GM19467 (cell line): ENCODE results near the gene LAMA3.
A peak's percentile ranks its signal among the peaks of the same experiment; 100 is the strongest.

Experiments used
- ATAC-seq: cut with Tn5 transposase; IDR thresholded peaks from one replicate; pipeline ENCODE4 v1.9.1; 2021; ENCODE audit warnings: mild to moderate bottlenecking, moderate library complexity; ENCODE audit not compliant: unreplicated experiment

LAMA3 gene

GRCh38 chr18:23958036-23958435, 268.8 kb downstream of the LAMA3 start:
- no peak for ATAC-seq

DNA sequence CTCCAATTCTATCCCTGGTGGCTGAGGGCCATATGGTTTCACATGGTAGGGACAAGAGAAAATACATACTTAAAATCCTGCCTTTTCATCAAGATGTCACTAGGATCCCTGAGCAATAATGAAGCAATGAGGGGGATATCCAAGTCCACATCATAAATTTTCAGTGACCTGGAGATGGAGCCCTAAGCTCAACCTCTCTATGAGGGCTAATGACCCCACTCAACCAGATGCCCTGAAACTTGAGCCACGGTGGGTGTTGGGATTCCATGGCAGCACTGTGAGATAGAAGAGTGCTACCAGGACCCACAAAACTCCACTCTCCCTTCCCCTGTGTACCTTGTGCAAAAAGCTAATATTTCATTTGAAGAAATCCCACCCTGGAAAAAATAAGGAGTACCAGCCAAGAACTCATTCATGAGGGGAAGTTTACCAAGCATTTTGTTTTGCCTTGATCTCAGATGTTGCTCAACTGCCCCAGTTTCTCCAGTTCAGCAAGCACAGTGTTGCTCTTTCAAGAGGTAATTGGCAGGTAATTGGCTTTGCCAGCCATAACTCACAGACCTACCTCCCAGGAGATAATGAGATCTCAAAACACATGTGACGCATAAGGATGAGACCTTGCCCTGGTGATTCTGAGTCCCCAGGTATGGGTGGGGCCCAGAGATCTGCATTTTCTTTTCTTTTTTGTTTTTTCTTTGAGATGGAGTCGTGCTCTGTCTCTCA, 274.4 kb downstream of the LAMA3 start:
- ATAC-seq: no peak

DNA sequence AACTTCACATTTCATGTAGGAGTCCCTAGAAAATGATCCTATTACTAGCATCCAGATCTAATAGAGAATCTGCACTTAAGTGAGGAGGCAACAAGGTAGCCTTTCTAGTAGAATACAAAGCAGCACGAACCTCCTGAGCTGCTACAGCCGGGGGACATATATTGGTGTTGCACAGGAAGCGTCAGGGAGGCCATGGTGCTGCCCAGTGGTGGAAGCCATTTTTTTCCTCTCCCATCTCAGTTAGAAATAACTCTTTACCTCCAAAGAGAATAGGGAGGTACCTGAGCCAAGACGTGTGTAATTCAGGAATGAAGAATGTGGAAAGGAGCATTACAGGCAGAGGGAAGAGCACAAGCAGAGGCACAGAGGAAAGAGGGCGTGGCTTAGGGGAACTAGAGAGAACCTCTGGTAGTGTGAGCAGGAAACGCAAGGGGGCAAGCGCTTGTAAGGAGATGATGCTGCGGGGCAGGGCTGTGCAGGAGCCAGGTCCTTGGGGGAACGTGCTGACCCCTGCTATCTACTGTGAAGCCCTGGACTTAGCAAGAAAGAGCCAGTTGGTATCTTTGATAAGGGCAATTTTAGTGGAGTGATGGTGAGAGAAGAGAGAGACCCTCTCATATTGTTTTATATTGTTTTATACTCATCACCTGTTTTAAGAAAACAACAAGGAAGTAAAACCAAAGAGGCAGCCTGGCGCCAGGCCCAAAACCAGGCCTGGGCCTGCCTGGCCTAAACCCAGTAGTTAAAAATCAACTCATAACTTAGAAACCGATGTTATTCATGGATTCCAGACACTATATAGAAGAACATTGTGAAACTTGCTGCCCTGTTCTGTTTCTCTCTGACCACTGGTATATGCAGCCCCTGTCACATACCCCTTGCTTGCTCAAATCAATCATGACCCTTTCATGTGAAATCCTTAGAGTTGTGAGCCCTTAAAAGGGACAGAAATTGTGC, 275.3 kb downstream of the LAMA3 start:
- no peak for ATAC-seq

GRCh38 chr18:23966909-23967308, 277.7 kb downstream of the LAMA3 start:
- no peak for ATAC-seq

- ATAC-seq: peak; percentile 58
Measured at GRCh38 chr18:23967321-23968089, 278.3 kb downstream of the LAMA3 start.

DNA sequence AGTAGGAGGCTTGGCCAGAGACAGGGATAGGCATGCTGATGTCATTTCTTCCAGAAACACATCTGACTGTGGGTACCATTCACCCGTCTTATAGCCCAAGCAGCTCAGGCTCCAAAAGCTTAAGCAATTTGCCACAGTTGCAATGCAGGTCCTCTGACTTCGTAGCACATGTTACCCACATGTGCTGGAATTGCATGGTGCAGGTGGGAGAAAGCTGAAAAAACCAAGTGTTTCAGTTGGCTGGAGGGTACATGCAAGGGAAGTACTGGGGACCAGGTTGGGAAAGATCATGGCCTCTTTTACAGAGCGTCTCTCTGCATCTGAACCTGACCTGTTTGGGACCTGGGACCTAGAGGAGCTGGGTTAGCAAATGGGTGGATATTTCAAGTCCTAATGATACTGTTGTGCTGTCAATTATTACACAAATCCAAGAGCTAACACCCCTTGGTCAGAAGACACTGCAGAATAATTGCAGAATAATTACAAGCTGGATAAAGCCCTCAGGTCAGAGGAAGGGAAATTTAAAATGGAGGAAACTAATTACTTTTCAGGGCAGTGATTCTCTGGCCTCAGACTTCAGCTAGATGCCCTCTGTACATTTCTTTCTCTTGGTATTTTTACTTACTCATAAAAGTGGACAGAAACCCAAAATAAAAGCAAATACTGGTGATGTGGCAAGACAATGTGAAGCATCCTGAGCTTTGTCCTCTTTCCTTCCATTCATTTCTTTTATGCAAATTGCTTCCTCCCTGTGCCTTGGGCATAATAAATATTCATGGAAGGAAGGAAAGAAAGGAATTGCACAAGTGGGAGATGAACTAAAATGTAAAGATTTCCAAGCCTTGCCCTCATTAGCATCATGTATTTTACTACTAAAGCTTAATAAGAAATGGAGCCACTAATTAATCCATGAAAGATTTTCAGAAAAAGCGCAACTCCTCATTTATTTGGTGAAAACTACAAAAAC, 279.7 kb downstream of the LAMA3 start:
- no peak for ATAC-seq

- no peak for ATAC-seq
Measured at GRCh38 chr18:23969664-23970063, 280.4 kb downstream of the LAMA3 start.

DNA sequence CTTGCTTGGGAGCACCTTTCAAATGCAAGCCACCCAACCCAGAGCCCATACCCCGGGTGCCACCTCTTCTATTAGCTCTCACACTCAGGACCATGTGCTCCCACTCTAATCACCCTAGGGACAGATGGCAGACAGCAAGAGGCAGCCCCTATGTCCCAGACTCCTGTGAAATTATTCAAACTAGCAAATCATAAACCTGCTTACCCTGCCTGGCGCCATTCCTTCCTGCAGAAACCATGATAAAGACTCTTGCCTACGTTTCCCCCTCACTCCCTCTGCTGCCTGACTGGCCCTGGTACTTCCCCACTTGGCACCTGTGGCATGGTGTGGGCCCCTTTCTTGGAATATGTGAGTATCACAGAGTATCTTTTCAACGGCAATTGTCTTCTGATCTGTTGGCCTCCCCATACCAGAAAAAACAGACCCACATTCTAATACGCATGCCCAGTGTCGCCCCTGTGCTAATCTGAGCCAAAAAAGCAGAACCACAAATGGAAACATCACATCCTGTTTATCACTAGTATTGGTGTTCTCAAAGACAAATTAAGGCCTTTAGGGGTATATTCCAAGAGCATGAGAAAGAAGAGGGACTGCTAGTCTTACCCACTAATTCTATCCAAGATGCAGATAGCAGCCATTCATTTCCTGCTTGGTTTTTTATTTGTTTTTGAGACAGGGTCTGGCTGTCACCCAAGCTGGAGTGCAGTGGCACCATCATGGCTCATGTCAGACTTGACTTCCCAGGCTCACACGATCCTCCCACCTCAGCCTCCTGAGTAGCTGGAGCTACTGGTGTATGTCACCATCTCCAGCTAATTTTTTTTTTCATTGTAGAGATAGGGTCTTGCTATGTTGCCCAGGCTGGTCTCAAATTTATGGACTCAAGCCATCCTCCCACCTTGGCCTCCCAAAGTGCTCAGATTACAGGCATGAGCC, 281.2 kb downstream of the LAMA3 start:
- ATAC-seq: no peak

DNA sequence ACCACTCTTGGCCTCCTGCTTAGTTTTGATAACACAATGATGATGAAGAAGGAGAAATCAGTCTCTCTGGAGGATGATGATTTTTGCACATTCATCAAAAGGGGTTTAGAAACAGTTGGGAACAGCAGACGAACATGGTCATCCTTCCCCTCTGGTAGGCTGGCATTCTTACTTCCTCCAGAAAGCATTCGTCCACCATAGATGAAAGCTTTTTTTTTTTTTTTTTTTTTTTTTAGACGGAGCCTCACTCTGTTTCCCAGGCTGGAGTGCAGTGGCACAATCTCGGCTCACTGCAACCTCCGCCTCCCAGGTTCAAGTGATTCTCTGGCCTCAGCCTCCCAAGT, 281.8 kb downstream of the LAMA3 start:
- ATAC-seq: no peak

DNA sequence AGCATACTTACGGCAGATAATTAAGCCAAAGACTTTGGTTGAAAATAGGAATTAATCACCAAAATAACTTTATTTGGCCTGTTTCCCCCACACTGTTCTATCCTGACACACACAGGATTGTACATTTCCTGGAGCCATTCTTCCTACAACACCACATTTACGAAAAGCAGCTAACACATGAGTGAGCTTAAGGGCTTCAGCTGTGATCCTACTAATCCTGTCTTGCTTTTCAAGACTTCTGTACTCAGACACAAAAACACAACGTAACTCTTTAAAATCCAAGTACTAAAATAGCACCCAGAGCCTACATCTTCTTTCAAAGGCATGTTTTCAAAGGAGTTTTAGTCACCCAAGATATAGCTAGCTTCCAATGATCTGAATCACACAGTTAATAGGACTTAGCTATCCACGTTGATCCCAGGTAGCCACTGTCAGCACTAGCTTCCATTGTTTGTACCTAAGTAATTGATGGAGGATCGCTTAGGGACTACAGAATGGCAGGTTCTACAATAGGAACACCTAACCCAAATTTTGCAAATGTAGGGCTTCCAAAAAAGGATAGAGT, 282.5 kb downstream of the LAMA3 start:
- ATAC-seq: no peak

GRCh38 chr18:23972453-23972852, 283.2 kb downstream of the LAMA3 start:
- no peak for ATAC-seq

DNA sequence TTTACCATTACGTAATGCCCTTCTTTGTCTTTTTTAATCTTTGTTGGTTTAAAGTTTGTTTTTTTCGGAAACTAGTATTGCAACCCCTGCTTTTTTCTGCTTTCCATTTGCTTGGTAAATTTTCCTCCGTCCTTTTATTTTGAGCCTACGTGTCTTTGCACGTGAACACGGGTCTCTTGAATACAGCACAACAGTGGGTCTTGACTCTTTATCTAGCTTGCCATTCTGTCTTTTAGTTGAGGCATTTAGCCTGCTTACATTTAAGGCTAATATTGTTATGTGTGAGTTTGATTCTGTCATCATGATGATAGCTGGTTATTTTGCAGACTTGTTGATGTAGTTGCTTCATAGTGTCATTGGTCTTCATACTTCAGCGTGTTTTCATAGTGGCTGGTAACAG, 287.9 kb downstream of the LAMA3 start:
- ATAC-seq: no peak

GRCh38 chr18:23977719-23978483, 288.6 kb downstream of the LAMA3 start:
- ATAC-seq: no peak

DNA sequence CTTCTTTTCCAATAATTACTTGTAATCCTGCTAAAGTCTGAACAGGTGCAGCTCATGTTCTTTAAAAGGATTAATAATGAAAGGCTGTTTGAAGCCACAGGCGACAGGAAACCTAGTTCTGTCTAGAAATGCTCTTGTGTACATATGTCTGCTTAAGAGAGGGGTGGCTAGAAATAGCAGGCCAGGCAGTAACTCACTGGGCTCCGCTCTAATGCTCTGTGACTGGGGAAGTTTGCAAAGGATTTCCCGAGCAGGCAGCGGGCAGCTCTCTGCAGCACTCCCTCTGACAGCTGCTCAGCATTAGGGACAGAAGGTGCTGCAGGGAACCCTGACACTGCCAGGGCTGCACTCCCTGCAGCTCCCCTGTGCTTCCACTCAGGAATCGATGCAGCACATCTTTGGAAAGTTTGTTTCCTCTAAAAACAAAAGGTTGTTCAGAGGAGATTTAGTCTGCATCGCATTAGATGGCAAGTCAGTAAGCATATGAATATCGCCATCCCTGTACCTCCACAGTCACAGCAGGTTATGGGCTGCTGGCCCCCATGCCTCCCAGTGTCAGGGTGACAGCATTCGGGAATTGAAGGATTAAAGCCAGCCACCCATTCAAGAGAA, 292.2 kb downstream of the LAMA3 start:
- peak; percentile 87 for ATAC-seq

DNA sequence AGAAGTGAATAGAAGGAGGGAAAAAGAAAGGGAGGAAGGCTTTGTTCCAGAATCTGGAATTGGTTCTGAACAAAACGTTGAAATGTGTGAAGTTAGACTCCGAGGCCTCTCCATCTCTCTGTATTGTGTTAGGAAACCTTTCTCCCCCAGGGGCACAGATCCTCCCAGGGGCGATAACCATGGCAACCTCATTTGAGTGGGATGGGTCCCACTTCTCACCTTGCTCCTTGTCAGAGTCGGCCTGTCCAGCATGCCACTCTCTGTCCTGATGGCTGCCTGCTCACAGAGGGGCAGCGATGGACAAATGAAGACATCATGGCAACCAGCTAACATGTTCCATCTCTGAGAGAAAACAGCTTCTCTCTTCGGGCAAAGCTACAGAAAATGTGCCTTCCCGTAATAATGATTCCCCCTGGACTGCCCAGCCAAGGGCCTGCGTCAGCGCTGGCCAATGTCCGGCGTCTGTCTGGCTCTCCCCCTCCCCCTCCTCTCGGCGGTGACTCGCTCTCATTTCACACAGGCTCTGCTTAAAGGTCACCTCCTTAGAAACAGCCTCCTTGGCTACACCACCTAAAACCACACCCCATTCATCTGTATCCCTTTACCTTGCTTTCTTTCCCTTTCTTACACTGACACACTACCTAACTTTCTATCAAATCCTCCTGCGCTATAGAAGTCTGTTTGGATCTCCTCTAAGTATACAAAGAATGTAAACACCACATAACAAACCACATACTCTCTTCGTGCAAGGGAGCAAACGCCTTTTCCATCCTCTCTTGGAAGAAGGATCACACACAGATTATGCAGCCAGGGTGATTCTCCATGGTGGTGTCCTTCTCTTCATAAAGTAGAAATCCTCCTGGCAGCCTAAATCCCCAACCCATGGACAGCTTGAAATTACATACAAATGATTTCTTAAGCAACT, 293.2 kb downstream of the LAMA3 start:
- no peak for ATAC-seq

GRCh38 chr18:23983112-23983511, 293.9 kb downstream of the LAMA3 start:
- no peak for ATAC-seq
